ENCODE results near the gene ATP10B. TPM values are rescaled to one million over a fixed set of nuclear protein-coding genes. Genes with fewer than 3 reads are reported as not detected.

Gene ATP10B
- total RNA-seq, 1 donor: not detected

DNA sequence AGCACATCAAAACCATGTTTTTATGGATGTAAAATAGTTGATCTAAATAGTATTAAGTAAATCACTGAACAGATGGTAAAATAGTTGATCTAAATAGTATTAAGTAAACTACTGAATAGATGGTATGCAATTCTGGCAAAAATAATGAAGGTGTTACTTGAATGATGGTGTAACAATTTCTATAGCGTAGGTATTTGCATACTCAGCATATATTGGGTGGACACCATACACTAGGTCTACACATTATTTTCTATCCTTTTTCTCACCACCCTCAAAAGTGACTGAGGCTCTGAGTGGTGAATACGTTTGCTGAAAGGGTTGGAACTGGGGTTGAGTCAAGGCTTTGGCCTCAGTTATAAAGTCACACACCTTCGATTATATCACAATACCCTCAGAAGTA, 81.3 kb downstream of the ATP10B start:
- Histone ChIP-seq H2AFZ (ENCODE audit: low read length) (no peak overlapping the region), H4K20me1 (ENCODE audit: insufficient read depth, low read length) (no peaks in the 10 kb centered on the region), H3K79me2 (ENCODE audit: insufficient read depth, low read length) (no peaks in the 10 kb centered on the region), H3K4me1 (ENCODE audit: insufficient read depth, low read length) (no peaks in the 10 kb centered on the region), H3K36me3 (ENCODE audit: insufficient read depth, low read length) (no peaks in the 10 kb centered on the region), H3K4me2 (ENCODE audit: insufficient read depth, low read length) (no peak overlapping the region), H3K27ac (ENCODE audit: low read depth, low read length) (no peak overlapping the region), H3K4me3 (ENCODE audit: insufficient read depth, low read length) (no peak overlapping the region), H3K9me3 (ENCODE audit: low read depth, low read length) (no peaks in the 10 kb centered on the region), H3K27me3 (ENCODE audit: insufficient read depth, low read length) (no peaks in the 10 kb centered on the region)
- TF ChIP-seq, protein P1, sequence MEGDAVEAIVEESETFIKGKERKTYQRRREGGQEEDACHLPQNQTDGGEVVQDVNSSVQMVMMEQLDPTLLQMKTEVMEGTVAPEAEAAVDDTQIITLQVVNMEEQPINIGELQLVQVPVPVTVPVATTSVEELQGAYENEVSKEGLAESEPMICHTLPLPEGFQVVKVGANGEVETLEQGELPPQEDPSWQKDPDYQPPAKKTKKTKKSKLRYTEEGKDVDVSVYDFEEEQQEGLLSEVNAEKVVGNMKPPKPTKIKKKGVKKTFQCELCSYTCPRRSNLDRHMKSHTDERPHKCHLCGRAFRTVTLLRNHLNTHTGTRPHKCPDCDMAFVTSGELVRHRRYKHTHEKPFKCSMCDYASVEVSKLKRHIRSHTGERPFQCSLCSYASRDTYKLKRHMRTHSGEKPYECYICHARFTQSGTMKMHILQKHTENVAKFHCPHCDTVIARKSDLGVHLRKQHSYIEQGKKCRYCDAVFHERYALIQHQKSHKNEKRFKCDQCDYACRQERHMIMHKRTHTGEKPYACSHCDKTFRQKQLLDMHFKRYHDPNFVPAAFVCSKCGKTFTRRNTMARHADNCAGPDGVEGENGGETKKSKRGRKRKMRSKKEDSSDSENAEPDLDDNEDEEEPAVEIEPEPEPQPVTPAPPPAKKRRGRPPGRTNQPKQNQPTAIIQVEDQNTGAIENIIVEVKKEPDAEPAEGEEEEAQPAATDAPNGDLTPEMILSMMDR (IDR thresholded peaks at IDR 0.05; ENCODE audit: extremely low read depth, low read depth, low read length): no peak
- no peak for DNase-seq (ENCODE audit: insufficient read length, low spot score, missing footprints)

DNA sequence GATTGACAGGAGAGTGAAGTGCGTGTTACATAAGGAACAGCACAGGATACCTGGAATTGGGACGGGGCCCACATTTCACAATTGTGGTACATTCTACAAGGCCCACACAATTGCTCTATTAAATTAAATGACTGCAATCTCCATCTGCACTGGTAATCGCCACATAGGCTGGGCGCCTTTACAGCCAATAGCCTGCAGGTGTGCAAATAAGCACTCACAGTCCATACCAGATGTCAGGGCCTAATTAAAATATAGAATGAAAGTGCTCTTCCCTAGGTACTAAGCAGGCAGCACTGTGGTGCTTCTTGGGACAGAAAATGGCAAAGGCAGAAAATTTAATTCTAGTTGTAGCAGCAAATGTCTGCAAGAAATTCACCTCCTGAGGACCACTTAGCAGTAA, 82.7 kb downstream of the ATP10B start:
- H3K36me3 ChIP-seq (ENCODE audit: insufficient read depth, low read length): no peaks in the 10 kb centered on the region
- no peaks in the 10 kb centered on the region for H3K79me2 ChIP-seq (ENCODE audit: insufficient read depth, low read length)
- no peaks in the 10 kb centered on the region for H4K20me1 ChIP-seq (ENCODE audit: insufficient read depth, low read length)
- no peaks in the 10 kb centered on the region for H3K4me1 ChIP-seq (ENCODE audit: insufficient read depth, low read length)
- no peak overlapping the region for H2AFZ ChIP-seq (ENCODE audit: low read length)
- H3K4me3 ChIP-seq (ENCODE audit: insufficient read depth, low read length): no peak overlapping the region
- H3K9me3 ChIP-seq (ENCODE audit: low read depth, low read length): no peaks in the 10 kb centered on the region
- TF ChIP-seq, protein P1 (IDR thresholded peaks at IDR 0.05; ENCODE audit: extremely low read depth, low read depth, low read length): no peak
- H3K27me3 ChIP-seq (ENCODE audit: insufficient read depth, low read length): no peaks in the 10 kb centered on the region
- no peak overlapping the region for H3K27ac ChIP-seq (ENCODE audit: low read depth, low read length)
- no peak for DNase-seq (ENCODE audit: insufficient read length, low spot score, missing footprints)
- no peak overlapping the region for H3K4me2 ChIP-seq (ENCODE audit: insufficient read depth, low read length)

DNA sequence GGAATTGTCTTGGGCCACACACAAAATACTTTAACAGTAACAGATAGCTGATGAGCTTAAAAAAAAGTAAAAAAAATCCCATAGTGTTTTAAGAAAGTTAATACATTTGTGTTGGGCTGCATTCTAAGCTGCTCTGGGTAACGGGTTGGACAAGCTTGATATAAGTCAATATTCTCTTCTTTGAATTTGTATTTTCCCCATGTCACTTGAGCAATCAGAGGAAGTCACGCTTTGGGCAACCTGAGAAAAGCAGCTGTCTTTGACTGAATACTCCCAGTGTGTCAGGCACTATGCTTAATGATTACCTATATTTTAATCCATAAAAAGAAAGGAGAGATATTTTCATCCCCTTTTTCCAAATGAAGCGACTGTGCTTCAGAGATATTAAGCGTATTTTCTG, 84.9 kb downstream of the ATP10B start:
- DNase-seq (ENCODE audit: insufficient read length, low spot score, missing footprints): no peak
- Histone ChIP-seq H3K4me1 (ENCODE audit: insufficient read depth, low read length) (no peaks in the 10 kb centered on the region), H3K79me2 (ENCODE audit: insufficient read depth, low read length) (no peaks in the 10 kb centered on the region), H3K9me3 (ENCODE audit: low read depth, low read length) (no peaks in the 10 kb centered on the region), H2AFZ (ENCODE audit: low read length) (no peak overlapping the region), H3K36me3 (ENCODE audit: insufficient read depth, low read length) (no peaks in the 10 kb centered on the region), H3K4me2 (ENCODE audit: insufficient read depth, low read length) (no peak overlapping the region), H4K20me1 (ENCODE audit: insufficient read depth, low read length) (no peaks in the 10 kb centered on the region), H3K4me3 (ENCODE audit: insufficient read depth, low read length) (no peak overlapping the region), H3K27me3 (ENCODE audit: insufficient read depth, low read length) (no peaks in the 10 kb centered on the region), H3K27ac (ENCODE audit: low read depth, low read length) (no peak overlapping the region)
- TF ChIP-seq, protein P1 (IDR thresholded peaks at IDR 0.05; ENCODE audit: extremely low read depth, low read depth, low read length): no peak

DNA sequence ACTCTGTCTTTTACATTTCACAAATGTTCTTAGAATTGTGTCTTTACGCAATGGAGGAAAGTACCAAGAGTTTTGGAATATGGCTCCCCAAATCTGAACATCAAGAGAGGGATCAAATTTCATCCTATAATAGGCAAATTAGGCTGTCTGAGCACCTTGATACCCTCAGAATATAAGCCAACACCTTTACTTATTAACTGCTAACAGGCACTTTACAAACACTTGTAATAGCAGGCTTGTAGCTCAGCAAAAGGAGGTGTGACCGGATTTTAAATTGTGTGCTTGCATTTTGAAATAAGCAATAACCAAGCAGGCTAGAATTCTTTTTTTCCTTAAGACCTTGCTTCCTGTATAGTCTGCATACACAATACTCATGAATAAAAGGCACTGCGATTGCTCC, 92.0 kb downstream of the ATP10B start:
- H2AFZ ChIP-seq (ENCODE audit: low read length): no peak overlapping the region
- DNase-seq (ENCODE audit: insufficient read length, low spot score, missing footprints): no peak
- no peaks in the 10 kb centered on the region for H4K20me1 ChIP-seq (ENCODE audit: insufficient read depth, low read length)
- H3K79me2 ChIP-seq (ENCODE audit: insufficient read depth, low read length): no peaks in the 10 kb centered on the region
- no peaks in the 10 kb centered on the region for H3K27me3 ChIP-seq (ENCODE audit: insufficient read depth, low read length)
- no peak overlapping the region for H3K4me3 ChIP-seq (ENCODE audit: insufficient read depth, low read length)
- H3K27ac ChIP-seq (ENCODE audit: low read depth, low read length): no peak overlapping the region
- no peaks in the 10 kb centered on the region for H3K36me3 ChIP-seq (ENCODE audit: insufficient read depth, low read length)
- H3K9me3 ChIP-seq (ENCODE audit: low read depth, low read length): no peaks in the 10 kb centered on the region
- TF ChIP-seq, protein P1 (IDR thresholded peaks at IDR 0.05; ENCODE audit: extremely low read depth, low read depth, low read length): no peak
- no peaks in the 10 kb centered on the region for H3K4me1 ChIP-seq (ENCODE audit: insufficient read depth, low read length)
- H3K4me2 ChIP-seq (ENCODE audit: insufficient read depth, low read length): no peak overlapping the region

All from osteoblast (primary cell).